ENCODE results near the gene LRGUK.

- TF ChIP-seq POLR2A (IDR thresholded peaks at IDR 0.05; ENCODE audit: low read depth, low read length) (no peak), POLR2AphosphoS5 (IDR thresholded peaks at IDR 0.05; ENCODE audit: low read depth, low read length) (no peak)
Measured at GRCh38 chr7:134167841-134168240, 40.7 kb downstream of the LRGUK start.
